Colonic mucosa (tissue), 4 donors: ENCODE data around the gene TP53I11. TPM values are rescaled to one million over a fixed set of nuclear protein-coding genes. Genes with fewer than 3 reads are reported as not detected.

Source experiments
- DNase-seq: peaks from one replicate; pipeline ENCODE4 v3.0.0-alpha.2; 2020
- H3K27ac ChIP-seq: fragments of 200-600 bp; one replicate; pipeline ENCODE4 v1.8.0; 2021
- H3K27me3 ChIP-seq: fragments of 200-600 bp; one replicate; pipeline ENCODE4 v1.8.0; 2021
- H3K36me3 ChIP-seq: fragments of 200-600 bp; one replicate; pipeline ENCODE4 v1.8.0; 2021
- H3K4me1 ChIP-seq: fragments of 200-600 bp; one replicate; pipeline ENCODE4 v1.8.0; 2021; ENCODE audit warnings: mild to moderate bottlenecking
- H3K4me3 ChIP-seq: fragments of 200-600 bp; one replicate; pipeline ENCODE4 v1.8.0; 2021
- H3K9ac ChIP-seq, 2 donors: one replicate each; pipeline ENCODE4 v1.7.0; 2013; ENCODE audit warnings: control low read depth in 2 of 2, low read depth in 2 of 2, low read length in 2 of 2
- H3K9me3 ChIP-seq: fragments of 200-600 bp; one replicate; pipeline ENCODE4 v1.8.0; 2021
- CTCF ChIP-seq: fragments of 200-600 bp; IDR thresholded peaks from one replicate; pipeline ENCODE4 v1.8.0; 2022; ENCODE audit warnings: antibody characterized with exemption, mild to moderate bottlenecking
- intact Hi-C: fragments of 100-400 bp; cut with DNase I; formaldehyde crosslinking; loops from one replicate; pipeline ENCODE4 v1.14.1; 2022
- total RNA-seq, 2 donors: library from RNA; stranded (reverse); fragmentation: NEBNext Ultra II Directional in 1 of 2; extraction: Animal tissue kit (Norgen Biotek cat#: 25700) in 1 of 2; gene quantifications; one replicate each; pipeline ENCODE4 v1.2.1, GENCODE V29; 2021
- donor health status: healthy.
- donor health status: DM: no; HTN: no; CAD: no.
- donor health status: DM: no; HTN: no; CAD: no.

The TP53I11 gene
- total RNA-seq, 2 donors from 2014 or later = 103 to 158 TPM

GRCh38 chr11:44967930-44968496 lies 17.3 kb upstream of the TP53I11 start:
- Histone ChIP-seq H3K9ac (no peak overlapping the region), H3K36me3 (no peaks in the 10 kb centered on the region), H3K4me1 (no peaks in the 10 kb centered on the region), H3K4me3 (no peak overlapping the region), H3K27ac (no peak overlapping the region), H3K27me3 (no peaks in the 10 kb centered on the region), H3K9me3 (no peaks in the 10 kb centered on the region)
- no peak for TF ChIP-seq CTCF
- intact Hi-C loops = no loop called here
- DNase-seq = no peak

GRCh38 chr11:44966694-44967093 lies 16.0 kb upstream of the TP53I11 start:
- H3K9me3 ChIP-seq = no peaks in the 10 kb centered on the region
- no peaks in the 10 kb centered on the region for H3K36me3 ChIP-seq
- H3K4me3 ChIP-seq = no peak overlapping the region
- no peak for TF ChIP-seq CTCF
- DNase-seq = no peak
- no peak overlapping the region for H3K27ac ChIP-seq
- H3K4me1 ChIP-seq = no peaks in the 10 kb centered on the region
- intact Hi-C loops = no loop called here
- H3K27me3 ChIP-seq = no peaks in the 10 kb centered on the region
- no peak overlapping the region for H3K9ac ChIP-seq

GRCh38 chr11:44964526-44965209 lies 14.0 kb upstream of the TP53I11 start:
- H3K4me3 ChIP-seq = no peak overlapping the region
- no peaks in the 10 kb centered on the region for H3K9me3 ChIP-seq
- no peak for DNase-seq
- no peak overlapping the region for H3K9ac ChIP-seq
- H3K27ac ChIP-seq = no peak overlapping the region
- intact Hi-C loops = no loop called here
- no peaks in the 10 kb centered on the region for H3K36me3 ChIP-seq
- no peaks in the 10 kb centered on the region for H3K27me3 ChIP-seq
- no peak for TF ChIP-seq CTCF
- no peaks in the 10 kb centered on the region for H3K4me1 ChIP-seq

GRCh38 chr11:44963948-44964347 lies 13.3 kb upstream of the TP53I11 start:
- Histone ChIP-seq H3K4me3 (no peak overlapping the region), H3K27me3 (no peaks in the 10 kb centered on the region), H3K9ac (no peak overlapping the region), H3K4me1 (no peaks in the 10 kb centered on the region), H3K27ac (no peak overlapping the region), H3K36me3 (no peaks in the 10 kb centered on the region), H3K9me3 (no peaks in the 10 kb centered on the region)
- no peak for DNase-seq
- TF ChIP-seq CTCF = no peak
- intact Hi-C loops = no loop called here

- intact Hi-C loops = no loop called here
- Histone ChIP-seq H3K9me3 (no peaks in the 10 kb centered on the region), H3K4me1 (no peaks in the 10 kb centered on the region), H3K4me3 (no peak overlapping the region), H3K27ac (no peak overlapping the region), H3K36me3 (no peaks in the 10 kb centered on the region), H3K9ac (no peak overlapping the region), H3K27me3 (no peaks in the 10 kb centered on the region)
- TF ChIP-seq CTCF = no peak
- DNase-seq = no peak
These were observed 12.5 kb upstream of the TP53I11 start for GRCh38 chr11:44963136-44963535.
